Stimulated activated CD4-positive, alpha-beta T cell treated with anti-CD3 and anti-CD28 coated beads, Interleukin-12 subunit alpha, Interleukin-12 subunit beta, amount 100 ng/mL, for 24 hours (primary cell): Measurements from ENCODE around the gene TCF12.
"Not testable (repeated sequence)": the region's sequence is repeated elsewhere in the genome, so short reads cannot be mapped to it uniquely, and the experiment has no call there.

Source experiments
- DNase-seq, 2 experiments: peaks; one replicate each; pipeline ENCODE4 v3.0.0-alpha.2; 2020; ENCODE audit warnings: low read depth in 2 of 2

Gene TCF12

GRCh38 chr15:56978898-56979662 is 60.6 kb downstream of the TCF12 start:
- DNase-seq: no peak

GRCh38 chr15:56980473-56980872 is 62.0 kb downstream of the TCF12 start:
- no peak for DNase-seq

GRCh38 chr15:56981160-56981559 is 62.7 kb downstream of the TCF12 start:
- no peak for DNase-seq

- DNase-seq: no peak
Observed at GRCh38 chr15:56982987-56983386, 64.5 kb downstream of the TCF12 start.

GRCh38 chr15:56984681-56985481 is 66.4 kb downstream of the TCF12 start:
- no peak for DNase-seq

GRCh38 chr15:56985856-56986255 is 67.4 kb downstream of the TCF12 start:
- DNase-seq: no peak

GRCh38 chr15:56987286-56987685 is 68.8 kb downstream of the TCF12 start:
- no peak for DNase-seq

GRCh38 chr15:56988219-56988618 is 69.8 kb downstream of the TCF12 start:
- no peak for DNase-seq

- no peak for DNase-seq
Observed at GRCh38 chr15:56989411-56989924, 71.0 kb downstream of the TCF12 start.

GRCh38 chr15:56991017-56991416 is 72.6 kb downstream of the TCF12 start:
- DNase-seq: no peak

GRCh38 chr15:56992725-56993124 is 74.3 kb downstream of the TCF12 start:
- no peak for DNase-seq

- DNase-seq: no peak
Observed at GRCh38 chr15:56994280-56994679, 75.8 kb downstream of the TCF12 start.

- DNase-seq: no peak
Observed at GRCh38 chr15:56996093-56996492, 77.6 kb downstream of the TCF12 start.

- no peak for DNase-seq
Observed at GRCh38 chr15:56996746-56997470, 78.5 kb downstream of the TCF12 start.

GRCh38 chr15:57003418-57003817 is 85.0 kb downstream of the TCF12 start:
- DNase-seq: no peak

GRCh38 chr15:57005244-57005643 is 86.8 kb downstream of the TCF12 start:
- DNase-seq: no peak

- not testable (repeated sequence) for DNase-seq
Observed at GRCh38 chr15:57007797-57008196, 89.4 kb downstream of the TCF12 start.

GRCh38 chr15:57010724-57011123 is 92.3 kb downstream of the TCF12 start:
- DNase-seq: no peak

- DNase-seq: no peak
Observed at GRCh38 chr15:57012556-57012955, 94.1 kb downstream of the TCF12 start.

GRCh38 chr15:57014896-57015295 is 96.5 kb downstream of the TCF12 start:
- not testable (repeated sequence) for DNase-seq

GRCh38 chr15:57015360-57015759 is 96.9 kb downstream of the TCF12 start:
- no peak for DNase-seq

- DNase-seq: no peak
Observed at GRCh38 chr15:57015897-57016296, 97.5 kb downstream of the TCF12 start.
